ENCODE measurements around the gene KRTAP2-1. TPM values are rescaled to one million over a fixed set of nuclear protein-coding genes. Genes with fewer than 3 reads are reported as not detected.

The KRTAP2-1 gene
- total RNA-seq, 1 donor from 2014 or later, result not detected

DNA sequence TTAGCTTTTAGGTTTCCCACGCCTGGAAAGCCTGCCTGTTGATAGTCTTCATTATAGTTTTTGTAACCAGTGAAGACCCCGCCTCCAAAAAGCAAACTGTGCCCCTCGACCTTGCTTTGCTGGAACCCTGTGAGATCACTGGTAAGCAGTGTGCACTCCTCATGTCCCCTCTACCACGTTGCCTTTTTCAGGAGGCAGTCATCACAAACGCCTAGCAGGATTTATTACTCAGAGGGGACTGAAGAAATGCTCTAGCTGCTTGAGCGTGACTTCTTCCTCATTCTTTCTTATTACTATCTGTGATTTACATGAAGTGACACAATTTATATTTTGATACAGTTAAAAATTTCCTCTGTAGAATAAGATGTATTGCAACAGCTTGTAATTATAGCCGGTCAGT lies 31.7 kb downstream of the KRTAP2-1 start:
- no peaks in the 10 kb centered on the region for H3K36me3 ChIP-seq (ENCODE audit: control insufficient read depth in 3 of 3, insufficient read depth in 3 of 3, low read length in 3 of 3)
- H3K27ac ChIP-seq (ENCODE audit: low read depth, low read length), result no peak overlapping the region
- H3K9me3 ChIP-seq (ENCODE audit: control insufficient read depth in 3 of 3, low read length in 3 of 3), result no peaks in the 10 kb centered on the region
- no peaks in the 10 kb centered on the region for H3K27me3 ChIP-seq (ENCODE audit: control insufficient read depth in 3 of 3, insufficient read depth in 3 of 3, low read length in 3 of 3)
- H3K4me3 ChIP-seq (ENCODE audit: low read length in 3 of 3), result no peak overlapping the region
- peaks cover 0 to 6% (median 5%) of the 10 kb centered on the region in 3 donors for H3K4me1 ChIP-seq (ENCODE audit: control insufficient read depth in 3 of 3, insufficient read depth in 3 of 3, low read length in 3 of 3)
- no peak overlapping the region for H3K9ac ChIP-seq (ENCODE audit: low read depth in 1 of 3, low read length in 3 of 3)

DNA sequence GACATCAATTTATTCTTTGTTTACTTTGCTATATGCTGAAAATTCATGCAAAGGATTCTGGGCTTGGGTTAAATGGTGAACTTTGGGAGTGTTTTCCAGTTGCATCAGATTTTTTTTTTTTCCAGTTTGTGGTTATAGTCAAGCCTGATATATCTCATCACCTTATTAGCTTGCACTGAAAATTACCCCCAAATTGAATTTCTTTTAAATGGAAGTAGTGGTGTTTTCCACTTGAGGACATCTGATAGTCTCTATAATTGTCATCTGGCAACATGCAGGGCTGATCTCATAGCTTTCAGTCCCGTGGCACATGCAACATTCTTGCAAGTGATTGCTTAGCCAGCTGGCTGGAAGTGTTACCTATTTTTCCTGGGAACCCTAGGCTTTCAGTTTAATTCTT lies 33.5 kb downstream of the KRTAP2-1 start:
- no peak overlapping the region for H3K4me3 ChIP-seq (ENCODE audit: low read length in 3 of 3)
- H3K27me3 ChIP-seq (ENCODE audit: control insufficient read depth in 3 of 3, insufficient read depth in 3 of 3, low read length in 3 of 3), result no peaks in the 10 kb centered on the region
- H3K27ac ChIP-seq (ENCODE audit: low read depth, low read length), result no peak overlapping the region
- peaks cover 0 to 6% (median 5%) of the 10 kb centered on the region in 3 donors for H3K4me1 ChIP-seq (ENCODE audit: control insufficient read depth in 3 of 3, insufficient read depth in 3 of 3, low read length in 3 of 3)
- H3K36me3 ChIP-seq (ENCODE audit: control insufficient read depth in 3 of 3, insufficient read depth in 3 of 3, low read length in 3 of 3), result no peaks in the 10 kb centered on the region
- no peaks in the 10 kb centered on the region for H3K9me3 ChIP-seq (ENCODE audit: control insufficient read depth in 3 of 3, low read length in 3 of 3)
- no peak overlapping the region for H3K9ac ChIP-seq (ENCODE audit: low read depth in 1 of 3, low read length in 3 of 3)

- Histone ChIP-seq H3K36me3 (ENCODE audit: control insufficient read depth in 3 of 3, insufficient read depth in 3 of 3, low read length in 3 of 3) (no peaks in the 10 kb centered on the region), H3K27ac (ENCODE audit: low read depth, low read length) (no peak overlapping the region), H3K9ac (ENCODE audit: low read depth in 1 of 3, low read length in 3 of 3) (no peak overlapping the region), H3K4me3 (ENCODE audit: low read length in 3 of 3) (no peak overlapping the region), H3K9me3 (ENCODE audit: control insufficient read depth in 3 of 3, low read length in 3 of 3) (no peaks in the 10 kb centered on the region), H3K27me3 (ENCODE audit: control insufficient read depth in 3 of 3, insufficient read depth in 3 of 3, low read length in 3 of 3) (no peaks in the 10 kb centered on the region), H3K4me1 (ENCODE audit: control insufficient read depth in 3 of 3, insufficient read depth in 3 of 3, low read length in 3 of 3) (peaks cover 0 to 6% (median 5%) of the 10 kb centered on the region in 3 donors)
These were observed 33.9 kb downstream of the KRTAP2-1 start for GRCh38 chr17:41013181-41013580.

DNA sequence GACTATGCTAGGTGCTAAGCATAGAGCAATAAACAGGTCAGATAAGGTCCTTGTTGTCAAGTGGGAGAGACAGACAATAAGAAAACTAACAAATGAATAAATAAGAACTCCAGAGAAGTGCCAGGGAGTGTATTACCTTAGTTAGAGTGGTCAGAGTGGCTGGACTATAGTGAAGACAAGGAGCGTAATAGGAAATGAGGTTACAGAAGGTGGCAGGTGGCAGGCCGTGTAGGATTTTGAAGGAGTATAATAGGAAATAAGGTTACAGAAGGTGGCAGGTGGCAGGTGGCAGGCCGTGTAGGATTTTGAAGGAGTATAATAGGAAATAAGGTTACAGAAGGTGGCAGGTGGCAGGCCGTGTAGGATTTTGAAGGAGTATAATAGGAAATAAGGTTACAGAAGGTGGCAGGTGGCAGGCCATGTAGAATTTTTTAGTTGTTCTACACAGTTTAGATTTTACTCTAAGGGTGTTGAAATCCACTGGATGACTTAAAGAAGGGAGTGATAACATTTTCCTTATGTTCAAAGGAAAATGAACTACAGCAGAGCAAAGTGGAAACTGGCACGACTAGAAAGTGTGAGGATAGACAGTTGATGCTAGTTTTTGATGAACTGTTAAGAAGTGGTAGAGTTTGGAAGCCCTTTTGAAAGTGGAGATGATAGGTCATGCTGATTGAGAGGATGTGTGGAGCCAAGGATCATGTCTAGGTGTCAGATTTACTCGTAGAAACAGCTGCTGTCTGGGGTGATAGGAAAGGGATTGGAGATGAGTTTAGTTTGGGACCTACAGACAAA lies 34.6 kb downstream of the KRTAP2-1 start:
- H3K9ac ChIP-seq (ENCODE audit: low read depth in 1 of 3, low read length in 3 of 3), result no peak overlapping the region
- no peak overlapping the region for H3K27ac ChIP-seq (ENCODE audit: low read depth, low read length)
- H3K36me3 ChIP-seq (ENCODE audit: control insufficient read depth in 3 of 3, insufficient read depth in 3 of 3, low read length in 3 of 3), result no peaks in the 10 kb centered on the region
- no peaks in the 10 kb centered on the region for H3K27me3 ChIP-seq (ENCODE audit: control insufficient read depth in 3 of 3, insufficient read depth in 3 of 3, low read length in 3 of 3)
- peaks cover 0 to 6% (median 5%) of the 10 kb centered on the region in 3 donors for H3K4me1 ChIP-seq (ENCODE audit: control insufficient read depth in 3 of 3, insufficient read depth in 3 of 3, low read length in 3 of 3)
- H3K9me3 ChIP-seq (ENCODE audit: control insufficient read depth in 3 of 3, low read length in 3 of 3), result no peaks in the 10 kb centered on the region
- H3K4me3 ChIP-seq (ENCODE audit: low read length in 3 of 3), result no peak overlapping the region

GRCh38 chr17:41010441-41010840 lies 36.7 kb downstream of the KRTAP2-1 start:
- Histone ChIP-seq H3K4me1 (ENCODE audit: control insufficient read depth in 3 of 3, insufficient read depth in 3 of 3, low read length in 3 of 3) (peaks cover 0 to 6% (median 5%) of the 10 kb centered on the region in 3 donors), H3K9ac (ENCODE audit: low read depth in 1 of 3, low read length in 3 of 3) (no peak overlapping the region), H3K4me3 (ENCODE audit: low read length in 3 of 3) (no peak overlapping the region), H3K36me3 (ENCODE audit: control insufficient read depth in 3 of 3, insufficient read depth in 3 of 3, low read length in 3 of 3) (no peaks in the 10 kb centered on the region), H3K27ac (ENCODE audit: low read depth, low read length) (no peak overlapping the region), H3K9me3 (ENCODE audit: control insufficient read depth in 3 of 3, low read length in 3 of 3) (no peaks in the 10 kb centered on the region), H3K27me3 (ENCODE audit: control insufficient read depth in 3 of 3, insufficient read depth in 3 of 3, low read length in 3 of 3) (no peaks in the 10 kb centered on the region)

GRCh38 chr17:41009936-41010335 lies 37.2 kb downstream of the KRTAP2-1 start:
- Histone ChIP-seq H3K27ac (ENCODE audit: low read depth, low read length) (no peak overlapping the region), H3K9ac (ENCODE audit: low read depth in 1 of 3, low read length in 3 of 3) (no peak overlapping the region), H3K9me3 (ENCODE audit: control insufficient read depth in 3 of 3, low read length in 3 of 3) (no peaks in the 10 kb centered on the region), H3K4me3 (ENCODE audit: low read length in 3 of 3) (no peak overlapping the region), H3K27me3 (ENCODE audit: control insufficient read depth in 3 of 3, insufficient read depth in 3 of 3, low read length in 3 of 3) (no peaks in the 10 kb centered on the region), H3K36me3 (ENCODE audit: control insufficient read depth in 3 of 3, insufficient read depth in 3 of 3, low read length in 3 of 3) (no peaks in the 10 kb centered on the region), H3K4me1 (ENCODE audit: control insufficient read depth in 3 of 3, insufficient read depth in 3 of 3, low read length in 3 of 3) (peaks cover 0 to 6% (median 5%) of the 10 kb centered on the region in 3 donors)

DNA sequence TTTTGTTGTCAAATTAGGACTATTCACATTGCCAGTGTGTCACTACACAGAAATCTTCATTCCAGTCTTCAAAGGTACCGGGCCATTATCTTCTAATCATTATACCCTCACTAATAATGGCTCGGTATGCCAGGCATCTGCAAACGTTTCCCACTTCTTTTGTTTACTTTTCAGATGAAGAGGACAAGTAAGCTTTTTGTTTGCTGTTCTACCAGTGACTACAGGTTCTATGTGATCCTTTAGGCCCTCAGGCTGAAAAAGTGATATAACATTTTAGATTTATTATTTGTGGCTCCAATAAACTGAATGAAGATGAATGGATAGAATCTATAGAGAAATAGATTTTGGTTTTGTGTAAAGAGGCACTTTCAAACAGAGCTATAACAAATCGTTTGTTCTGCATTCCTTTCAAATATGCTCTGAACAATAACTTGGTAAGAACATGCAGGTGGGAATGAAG lies 37.8 kb downstream of the KRTAP2-1 start:
- peaks cover 0 to 2% (median 0%) of the 10 kb centered on the region in 3 donors for H3K27me3 ChIP-seq (ENCODE audit: control insufficient read depth in 3 of 3, insufficient read depth in 3 of 3, low read length in 3 of 3)
- no peak overlapping the region for H3K4me3 ChIP-seq (ENCODE audit: low read length in 3 of 3)
- peaks cover 0 to 6% (median 5%) of the 10 kb centered on the region in 3 donors for H3K4me1 ChIP-seq (ENCODE audit: control insufficient read depth in 3 of 3, insufficient read depth in 3 of 3, low read length in 3 of 3)
- no peak overlapping the region for H3K27ac ChIP-seq (ENCODE audit: low read depth, low read length)
- no peaks in the 10 kb centered on the region for H3K9me3 ChIP-seq (ENCODE audit: control insufficient read depth in 3 of 3, low read length in 3 of 3)
- H3K36me3 ChIP-seq (ENCODE audit: control insufficient read depth in 3 of 3, insufficient read depth in 3 of 3, low read length in 3 of 3), result no peaks in the 10 kb centered on the region
- no peak overlapping the region for H3K9ac ChIP-seq (ENCODE audit: low read depth in 1 of 3, low read length in 3 of 3)

DNA sequence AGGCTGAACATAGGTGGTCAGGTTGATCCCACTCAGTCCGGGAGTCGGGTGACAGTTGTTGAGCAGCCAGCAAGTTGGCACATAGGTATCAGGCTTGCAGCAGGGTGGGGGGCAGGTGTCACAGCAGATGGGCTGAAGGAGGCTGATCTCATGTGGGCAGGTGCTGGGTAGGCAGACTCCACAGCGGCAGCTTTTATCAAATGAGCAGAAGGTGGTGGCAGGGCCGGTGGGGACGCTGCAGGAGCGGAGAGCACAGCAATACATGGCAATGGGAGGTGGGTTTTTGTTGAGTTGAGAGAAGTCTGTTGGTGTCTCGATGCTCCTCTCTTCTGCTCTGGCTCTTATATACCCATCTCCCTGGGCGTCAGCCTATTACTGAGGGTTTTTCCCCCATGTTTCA lies 38.3 kb downstream of the KRTAP2-1 start, which contains the start of gene KRTAP3-1:
Gene KRTAP3-1 (minus strand): TSS at position 318 of the 400 bp plus-strand sequence. CDS start 54 bp downstream, at position 264.
- Histone ChIP-seq H3K4me3 (ENCODE audit: low read length in 3 of 3) (no peak within 1 kb of the TSS), H3K36me3 (ENCODE audit: control insufficient read depth in 3 of 3, insufficient read depth in 3 of 3, low read length in 3 of 3) (no peaks in the 10 kb centered on the region), H3K4me1 (ENCODE audit: control insufficient read depth in 3 of 3, insufficient read depth in 3 of 3, low read length in 3 of 3) (peaks cover 0 to 6% (median 5%) of the 10 kb centered on the region in 3 donors), H3K27me3 (ENCODE audit: control insufficient read depth in 3 of 3, insufficient read depth in 3 of 3, low read length in 3 of 3) (peaks cover 0 to 3% (median 0%) of the 10 kb centered on the region in 3 donors), H3K9me3 (ENCODE audit: control insufficient read depth in 3 of 3, low read length in 3 of 3) (no peaks in the 10 kb centered on the region), H3K27ac (ENCODE audit: low read depth, low read length) (no peak within 1 kb of the TSS), H3K9ac (ENCODE audit: low read depth in 1 of 3, low read length in 3 of 3) (no peak within 1 kb of the TSS)

DNA sequence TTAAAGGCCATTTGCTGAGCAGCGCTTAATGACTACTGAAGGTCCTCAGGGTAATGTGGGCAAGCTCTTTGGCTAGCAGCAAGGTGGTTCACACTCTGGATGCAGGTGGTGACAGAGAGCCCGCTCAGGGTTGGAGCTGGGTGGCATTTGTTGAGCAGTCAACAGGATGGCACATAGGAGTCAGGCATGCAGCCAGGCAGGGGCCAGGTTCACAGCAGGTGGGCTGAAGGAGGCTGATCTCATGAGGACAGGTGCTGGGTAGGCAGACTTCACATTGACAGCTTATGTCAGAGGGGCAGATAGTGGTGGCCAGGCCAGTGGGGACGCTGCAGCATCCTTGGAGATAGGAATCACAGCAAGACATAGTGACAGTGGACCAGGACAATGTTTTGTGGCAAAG lies 42.7 kb downstream of the KRTAP2-1 start:
- Histone ChIP-seq H3K27me3 (ENCODE audit: control insufficient read depth in 3 of 3, insufficient read depth in 3 of 3, low read length in 3 of 3) (peaks cover 0 to 6% (median 3%) of the 10 kb centered on the region in 3 donors), H3K36me3 (ENCODE audit: control insufficient read depth in 3 of 3, insufficient read depth in 3 of 3, low read length in 3 of 3) (no peaks in the 10 kb centered on the region), H3K9ac (ENCODE audit: low read depth in 1 of 3, low read length in 3 of 3) (no peak overlapping the region), H3K4me1 (ENCODE audit: control insufficient read depth in 3 of 3, insufficient read depth in 3 of 3, low read length in 3 of 3) (no peaks in the 10 kb centered on the region), H3K4me3 (ENCODE audit: low read length in 3 of 3) (no peak overlapping the region), H3K27ac (ENCODE audit: low read depth, low read length) (no peak overlapping the region), H3K9me3 (ENCODE audit: control insufficient read depth in 3 of 3, low read length in 3 of 3) (no peaks in the 10 kb centered on the region)

- H3K36me3 ChIP-seq (ENCODE audit: control insufficient read depth in 3 of 3, insufficient read depth in 3 of 3, low read length in 3 of 3), result no peaks in the 10 kb centered on the region
- H3K4me3 ChIP-seq (ENCODE audit: low read length in 3 of 3), result no peak overlapping the region
- no peak overlapping the region for H3K9ac ChIP-seq (ENCODE audit: low read depth in 1 of 3, low read length in 3 of 3)
- H3K9me3 ChIP-seq (ENCODE audit: control insufficient read depth in 3 of 3, low read length in 3 of 3), result no peaks in the 10 kb centered on the region
- no peaks in the 10 kb centered on the region for H3K4me1 ChIP-seq (ENCODE audit: control insufficient read depth in 3 of 3, insufficient read depth in 3 of 3, low read length in 3 of 3)
- H3K27me3 ChIP-seq (ENCODE audit: control insufficient read depth in 3 of 3, insufficient read depth in 3 of 3, low read length in 3 of 3), result peaks cover 0 to 6% (median 3%) of the 10 kb centered on the region in 3 donors
- no peak overlapping the region for H3K27ac ChIP-seq (ENCODE audit: low read depth, low read length)
These were observed 43.2 kb downstream of the KRTAP2-1 start for GRCh38 chr17:41003926-41004325.

Data from skeletal muscle tissue (tissue), 4 donors.